ENCODE data around the gene S100A1. TPM values are rescaled to one million over a fixed set of nuclear protein-coding genes. Genes with fewer than 3 reads are reported as not detected.
A peak's percentile ranks its signal among the peaks of the same experiment; 100 is the strongest.
"Not testable (repeated sequence)": the region's sequence is repeated elsewhere in the genome, so short reads cannot be mapped to it uniquely, and the experiment has no call there.

S100A1 gene
- total and polyA plus RNA-seq, 2 donors: 0.76 to 3.4 TPM

DNA sequence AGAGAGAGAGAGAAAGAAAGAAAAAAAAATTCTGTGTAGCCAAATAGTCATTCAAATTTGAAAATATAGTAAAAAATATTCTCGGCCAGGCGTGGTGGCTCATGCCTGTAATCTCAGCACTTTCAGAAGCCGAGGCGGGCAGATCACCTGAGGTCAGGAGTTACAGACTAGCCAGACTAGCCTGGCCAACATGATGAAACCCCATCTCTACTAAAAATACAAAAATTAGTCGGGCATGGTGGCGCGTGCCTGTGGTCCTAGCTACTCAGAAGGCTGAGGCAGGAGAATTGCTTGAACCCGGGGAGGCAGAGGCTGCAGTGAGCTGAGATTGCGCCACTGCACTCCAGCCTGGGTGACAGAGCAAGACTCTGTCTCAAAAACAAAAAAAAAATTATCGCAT is 40.2 kb upstream of the S100A1 start:
- WGBS: 97% methylated on average over 10 of the region's 10 CpGs
- not testable (repeated sequence) for DNase-seq (ENCODE audit: low read depth in 6 of 9, low spot score in 9 of 9); H3K4me3 ChIP-seq (ENCODE audit: low read length in 2 of 2); H3K36me3 ChIP-seq (ENCODE audit: control insufficient read depth in 2 of 2, insufficient read depth in 2 of 2, low read length in 1 of 2); H3K27ac ChIP-seq (ENCODE audit: low read depth in 1 of 2, low read length in 1 of 2); H3K9me3 ChIP-seq (ENCODE audit: control insufficient read depth in 2 of 2, insufficient read depth in 1 of 2, low read length in 1 of 2); H3K4me1 ChIP-seq (ENCODE audit: control insufficient read depth in 2 of 2, insufficient read depth in 2 of 2, low read length in 2 of 2); H3K27me3 ChIP-seq (ENCODE audit: control insufficient read depth in 2 of 2, insufficient read depth in 1 of 2, low read length in 1 of 2)

DNA sequence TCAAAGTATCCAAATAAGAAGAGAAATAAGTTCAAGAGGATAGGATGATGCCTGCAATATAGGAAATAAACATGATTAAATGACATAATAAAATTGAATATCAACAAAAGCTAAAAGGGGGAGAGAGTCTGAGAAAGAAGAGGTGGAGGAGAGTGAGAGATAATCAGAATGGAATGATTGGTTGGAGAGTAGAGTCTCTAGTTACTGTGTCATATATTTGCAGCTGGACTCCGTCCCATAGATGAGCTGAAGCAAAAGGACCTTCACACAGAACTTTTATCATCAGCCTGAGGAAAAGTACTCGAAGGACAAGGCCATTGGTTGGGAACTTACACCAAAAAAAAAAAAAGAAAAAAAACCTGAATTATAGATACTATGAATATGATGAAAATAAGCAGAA is 39.8 kb upstream of the S100A1 start:
- no peaks in the 10 kb centered on the region for H3K27me3 ChIP-seq (ENCODE audit: control insufficient read depth in 2 of 2, insufficient read depth in 1 of 2, low read length in 1 of 2)
- H3K36me3 ChIP-seq (ENCODE audit: control insufficient read depth in 2 of 2, insufficient read depth in 2 of 2, low read length in 1 of 2): no peaks in the 10 kb centered on the region
- H3K9me3 ChIP-seq (ENCODE audit: control insufficient read depth in 2 of 2, insufficient read depth in 1 of 2, low read length in 1 of 2): no peaks in the 10 kb centered on the region
- no peak overlapping the region for H3K4me3 ChIP-seq (ENCODE audit: low read length in 2 of 2)
- H3K27ac ChIP-seq (ENCODE audit: low read depth in 1 of 2, low read length in 1 of 2): no peak overlapping the region
- no peak for DNase-seq (ENCODE audit: low read depth in 6 of 9, low spot score in 9 of 9)
- no peaks in the 10 kb centered on the region for H3K4me1 ChIP-seq (ENCODE audit: control insufficient read depth in 2 of 2, insufficient read depth in 2 of 2, low read length in 2 of 2)
- WGBS: 98% methylated on average over 2 of the region's 2 CpGs

DNA sequence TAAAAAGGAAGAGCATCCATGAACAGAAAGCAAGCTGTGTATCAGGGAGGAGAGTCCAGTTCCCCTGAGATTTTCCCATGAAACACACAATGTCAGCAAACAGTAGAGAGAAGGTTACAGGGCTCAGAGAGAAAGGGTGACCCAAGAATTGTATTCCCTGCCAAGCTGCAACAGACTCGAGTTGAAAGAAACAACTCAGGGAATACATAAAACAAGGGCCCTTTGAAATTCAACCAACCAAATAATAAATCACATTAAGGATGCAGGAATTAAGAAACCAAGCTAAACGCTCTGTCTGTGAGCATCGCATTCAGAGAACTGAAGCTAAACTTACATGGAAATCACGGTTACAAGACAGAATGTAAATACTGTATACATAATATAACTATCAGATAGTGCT is 35.5 kb upstream of the S100A1 start:
- no peaks in the 10 kb centered on the region for H3K9me3 ChIP-seq (ENCODE audit: control insufficient read depth in 2 of 2, insufficient read depth in 1 of 2, low read length in 1 of 2)
- 89% methylated on average over 4 of the region's 4 CpGs for WGBS
- peaks cover 6 to 12% of the 10 kb centered on the region in 2 donors for H3K4me1 ChIP-seq (ENCODE audit: control insufficient read depth in 2 of 2, insufficient read depth in 2 of 2, low read length in 2 of 2)
- DNase-seq (ENCODE audit: low read depth in 6 of 9, low spot score in 9 of 9): no peak
- no peak overlapping the region for H3K27ac ChIP-seq (ENCODE audit: low read depth in 1 of 2, low read length in 1 of 2)
- H3K27me3 ChIP-seq (ENCODE audit: control insufficient read depth in 2 of 2, insufficient read depth in 1 of 2, low read length in 1 of 2): no peaks in the 10 kb centered on the region
- no peaks in the 10 kb centered on the region for H3K36me3 ChIP-seq (ENCODE audit: control insufficient read depth in 2 of 2, insufficient read depth in 2 of 2, low read length in 1 of 2)
- H3K4me3 ChIP-seq (ENCODE audit: low read length in 2 of 2): no peak overlapping the region

DNA sequence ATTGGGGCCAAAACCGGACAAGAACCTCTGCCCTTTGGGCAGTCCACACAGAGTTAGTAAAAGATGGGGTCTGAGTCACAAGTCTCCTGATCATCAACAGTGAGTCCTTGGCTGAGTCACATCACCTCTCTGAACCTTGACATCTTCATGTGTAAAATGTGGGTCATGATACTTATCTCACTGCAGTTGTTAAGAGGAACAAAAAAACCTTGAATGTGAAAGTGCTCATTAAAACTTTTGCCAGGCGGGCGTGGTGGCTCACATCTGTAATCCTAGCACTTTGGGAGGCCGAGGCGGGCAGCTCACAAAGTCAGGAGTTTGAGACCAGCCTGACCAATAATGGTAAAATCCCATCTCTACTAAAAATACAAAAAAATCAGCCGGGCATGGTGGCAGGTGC is 31.0 kb upstream of the S100A1 start:
- Histone ChIP-seq H3K9me3 (ENCODE audit: control insufficient read depth in 2 of 2, insufficient read depth in 1 of 2, low read length in 1 of 2) (no peaks in the 10 kb centered on the region), H3K4me1 (ENCODE audit: control insufficient read depth in 2 of 2, insufficient read depth in 2 of 2, low read length in 2 of 2) (peaks cover 16 to 34% of the 10 kb centered on the region in 2 donors), H3K27me3 (ENCODE audit: control insufficient read depth in 2 of 2, insufficient read depth in 1 of 2, low read length in 1 of 2) (no peaks in the 10 kb centered on the region), H3K4me3 (ENCODE audit: low read length in 2 of 2) (no peak overlapping the region), H3K36me3 (ENCODE audit: control insufficient read depth in 2 of 2, insufficient read depth in 2 of 2, low read length in 1 of 2) (no peaks in the 10 kb centered on the region), H3K27ac (ENCODE audit: low read depth in 1 of 2, low read length in 1 of 2) (peak overlapping the region; percentile 79 to 98)
- WGBS: 79% methylated on average over 6 of the region's 6 CpGs
- DNase-seq (ENCODE audit: low read depth in 6 of 9, low spot score in 9 of 9): peak in 5 of 9 donors; percentile 24 to 71 (median 38)

DNA sequence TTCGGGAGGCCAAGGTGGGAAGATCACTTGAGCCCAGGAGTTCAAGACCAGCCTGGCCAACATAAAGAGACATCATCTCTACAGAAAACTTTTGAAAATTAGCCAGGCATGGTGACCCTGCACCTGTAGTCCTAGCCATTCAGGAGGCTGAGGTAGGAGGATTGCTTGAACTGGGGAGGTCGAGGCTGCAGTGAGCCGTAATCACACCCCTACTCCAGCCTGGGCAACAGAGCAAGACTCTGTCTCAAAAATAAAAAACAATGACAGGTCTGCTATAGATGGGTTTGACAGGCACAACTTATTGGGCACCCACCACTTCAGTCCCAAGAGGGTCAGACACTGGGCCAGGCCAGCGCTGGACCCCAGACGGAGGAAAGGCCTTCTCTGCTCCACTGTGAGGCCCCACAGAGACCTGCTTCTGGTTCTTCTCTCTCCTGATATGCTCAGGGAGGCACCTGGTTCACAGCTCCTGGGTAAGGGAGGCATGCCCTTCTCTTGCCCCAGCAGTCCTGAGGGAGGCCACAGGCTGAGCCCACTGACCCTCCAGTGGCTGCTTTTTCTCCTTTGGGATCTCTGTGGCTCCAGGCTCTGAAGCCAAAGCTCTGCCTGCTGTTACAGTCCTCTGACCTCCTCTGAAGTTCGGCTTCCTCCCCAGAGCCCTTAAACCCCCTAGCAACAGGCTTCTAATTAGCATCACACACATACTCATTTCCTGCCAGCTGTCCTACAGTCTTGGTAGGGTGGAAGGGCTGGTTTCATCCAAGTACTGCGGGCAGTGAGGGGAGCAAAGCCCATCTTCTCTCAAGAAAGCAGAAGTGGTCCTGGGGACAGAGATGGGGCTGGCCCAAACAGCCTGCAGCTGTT is 29.7 kb upstream of the S100A1 start:
- Histone ChIP-seq H3K4me1 (ENCODE audit: control insufficient read depth in 2 of 2, insufficient read depth in 2 of 2, low read length in 2 of 2) (peaks cover 16 to 40% of the 10 kb centered on the region in 2 donors), H3K4me3 (ENCODE audit: low read length in 2 of 2) (no peak overlapping the region), H3K36me3 (ENCODE audit: control insufficient read depth in 2 of 2, insufficient read depth in 2 of 2, low read length in 1 of 2) (no peaks in the 10 kb centered on the region), H3K9me3 (ENCODE audit: control insufficient read depth in 2 of 2, insufficient read depth in 1 of 2, low read length in 1 of 2) (peaks cover 0 to 3% of the 10 kb centered on the region in 2 donors), H3K27me3 (ENCODE audit: control insufficient read depth in 2 of 2, insufficient read depth in 1 of 2, low read length in 1 of 2) (no peaks in the 10 kb centered on the region), H3K27ac (ENCODE audit: low read depth in 1 of 2, low read length in 1 of 2) (peak overlapping the region; percentile 91 to 98)
- WGBS: 52% methylated on average over 7 of the region's 7 CpGs
- DNase-seq (ENCODE audit: low read depth in 6 of 9, low spot score in 9 of 9): peak; percentile 50 to 88 (median 63)

DNA sequence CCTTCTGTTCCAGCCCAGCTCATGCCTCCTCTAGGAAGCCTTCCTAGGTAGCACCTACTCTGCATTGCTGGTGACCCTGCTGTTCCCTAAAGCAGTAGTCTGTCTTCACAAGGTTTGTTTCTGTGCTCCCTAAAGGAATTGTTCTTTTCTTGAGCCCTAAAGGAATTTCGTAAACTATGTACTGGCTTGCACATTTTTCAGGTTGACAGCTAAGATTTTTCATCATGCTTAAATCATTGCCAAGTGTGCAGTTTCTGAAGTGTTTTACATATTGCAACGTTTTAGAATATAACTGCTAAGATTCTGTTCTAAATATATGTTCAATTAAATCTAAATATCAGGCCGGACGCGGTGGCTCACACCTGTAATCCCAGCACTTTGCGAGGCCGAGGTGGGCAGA is 28.4 kb upstream of the S100A1 start:
- Histone ChIP-seq H3K4me3 (ENCODE audit: low read length in 2 of 2) (no peak overlapping the region), H3K36me3 (ENCODE audit: control insufficient read depth in 2 of 2, insufficient read depth in 2 of 2, low read length in 1 of 2) (no peaks in the 10 kb centered on the region), H3K27me3 (ENCODE audit: control insufficient read depth in 2 of 2, insufficient read depth in 1 of 2, low read length in 1 of 2) (no peaks in the 10 kb centered on the region), H3K4me1 (ENCODE audit: control insufficient read depth in 2 of 2, insufficient read depth in 2 of 2, low read length in 2 of 2) (peaks cover 16 to 40% of the 10 kb centered on the region in 2 donors), H3K27ac (ENCODE audit: low read depth in 1 of 2, low read length in 1 of 2) (no peak overlapping the region), H3K9me3 (ENCODE audit: control insufficient read depth in 2 of 2, insufficient read depth in 1 of 2, low read length in 1 of 2) (peaks cover 0 to 3% of the 10 kb centered on the region in 2 donors)
- 95% methylated on average over 7 of the region's 7 CpGs for WGBS
- no peak for DNase-seq (ENCODE audit: low read depth in 6 of 9, low spot score in 9 of 9)

DNA sequence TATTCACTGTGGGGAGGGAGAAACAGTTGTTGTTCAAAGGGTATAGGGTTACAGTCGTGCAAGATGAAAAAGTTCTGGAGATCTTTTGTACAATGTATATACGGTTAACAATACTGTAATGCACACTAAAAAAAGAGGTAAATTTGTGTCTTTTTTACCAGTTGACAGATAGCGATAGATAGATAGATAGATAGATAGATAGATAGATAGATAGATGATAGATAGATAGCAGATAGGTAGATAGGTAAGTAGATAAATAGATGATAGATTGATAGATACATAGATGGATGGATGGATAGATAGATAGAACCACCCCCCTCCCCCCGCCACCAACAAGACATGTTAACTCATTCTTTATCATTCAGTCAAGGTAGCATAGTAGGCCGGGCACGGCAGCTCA is 25.5 kb upstream of the S100A1 start:
- WGBS: 69% methylated on average over 6 of the region's 6 CpGs
- Histone ChIP-seq H3K27me3 (ENCODE audit: control insufficient read depth in 2 of 2, insufficient read depth in 1 of 2, low read length in 1 of 2) (no peaks in the 10 kb centered on the region), H3K9me3 (ENCODE audit: control insufficient read depth in 2 of 2, insufficient read depth in 1 of 2, low read length in 1 of 2) (peaks cover 0 to 3% of the 10 kb centered on the region in 2 donors), H3K4me1 (ENCODE audit: control insufficient read depth in 2 of 2, insufficient read depth in 2 of 2, low read length in 2 of 2) (peaks cover 10 to 28% of the 10 kb centered on the region in 2 donors), H3K27ac (ENCODE audit: low read depth in 1 of 2, low read length in 1 of 2) (peak overlapping the region in 1 of 2 donors; percentile 30), H3K36me3 (ENCODE audit: control insufficient read depth in 2 of 2, insufficient read depth in 2 of 2, low read length in 1 of 2) (no peaks in the 10 kb centered on the region), H3K4me3 (ENCODE audit: low read length in 2 of 2) (no peak overlapping the region)
- peak in 1 of 9 donors; percentile 35 for DNase-seq (ENCODE audit: low read depth in 6 of 9, low spot score in 9 of 9)

DNA sequence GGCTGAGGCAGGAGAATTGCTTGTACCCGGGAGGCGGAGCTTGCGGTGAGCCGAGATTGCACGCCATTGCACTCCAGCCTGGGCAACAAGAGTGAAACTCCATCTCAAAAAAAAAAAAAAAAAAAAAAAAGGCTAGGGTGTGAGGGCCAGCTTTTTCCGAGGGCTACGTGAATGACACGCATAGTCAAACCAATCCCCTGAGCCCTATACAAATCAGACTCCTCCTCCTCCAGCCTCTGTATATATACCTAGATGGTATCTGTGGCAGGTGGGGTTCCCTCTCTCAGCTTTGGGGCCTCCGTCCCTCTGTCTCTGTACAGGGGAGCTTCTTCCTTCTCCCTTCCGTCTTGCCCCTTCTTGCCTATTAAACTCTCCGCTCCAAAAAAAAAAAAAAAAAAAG is 22.0 kb upstream of the S100A1 start:
- 91% methylated on average over 11 of the region's 11 CpGs for WGBS
- no peak overlapping the region for H3K4me3 ChIP-seq (ENCODE audit: low read length in 2 of 2)
- H3K27me3 ChIP-seq (ENCODE audit: control insufficient read depth in 2 of 2, insufficient read depth in 1 of 2, low read length in 1 of 2): no peaks in the 10 kb centered on the region
- no peak overlapping the region for H3K27ac ChIP-seq (ENCODE audit: low read depth in 1 of 2, low read length in 1 of 2)
- H3K36me3 ChIP-seq (ENCODE audit: control insufficient read depth in 2 of 2, insufficient read depth in 2 of 2, low read length in 1 of 2): no peaks in the 10 kb centered on the region
- H3K4me1 ChIP-seq (ENCODE audit: control insufficient read depth in 2 of 2, insufficient read depth in 2 of 2, low read length in 2 of 2): peaks cover 0 to 7% of the 10 kb centered on the region in 2 donors
- H3K9me3 ChIP-seq (ENCODE audit: control insufficient read depth in 2 of 2, insufficient read depth in 1 of 2, low read length in 1 of 2): peaks cover 0 to 3% of the 10 kb centered on the region in 2 donors
- DNase-seq (ENCODE audit: low read depth in 6 of 9, low spot score in 9 of 9): no peak

DNA sequence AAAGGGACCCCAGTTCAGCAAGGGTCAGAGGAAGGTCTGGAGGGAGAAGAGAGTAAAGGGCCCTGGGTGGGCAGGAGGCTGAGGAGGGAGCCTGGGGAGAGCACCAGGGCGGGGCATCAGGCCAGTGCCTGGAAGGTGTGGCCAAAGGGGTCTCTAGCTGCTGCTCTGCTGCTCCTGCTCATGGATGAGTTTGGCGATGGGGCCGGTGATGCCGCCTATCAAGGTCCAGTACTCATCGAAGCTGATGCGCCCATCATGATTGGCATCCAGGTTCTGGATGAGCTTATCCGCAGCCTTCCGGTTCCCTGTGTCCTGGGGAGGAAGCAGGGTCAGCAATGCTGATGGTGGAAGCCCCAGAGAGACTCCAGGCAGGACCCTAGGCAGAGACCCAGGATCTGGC is 20.9 kb upstream of the S100A1 start:
- DNase-seq (ENCODE audit: low read depth in 6 of 9, low spot score in 9 of 9): no peak
- no peak overlapping the region for H3K27ac ChIP-seq (ENCODE audit: low read depth in 1 of 2, low read length in 1 of 2)
- WGBS: 97% methylated on average over 8 of the region's 8 CpGs
- H3K4me1 ChIP-seq (ENCODE audit: control insufficient read depth in 2 of 2, insufficient read depth in 2 of 2, low read length in 2 of 2): peaks cover 0 to 5% of the 10 kb centered on the region in 2 donors
- no peaks in the 10 kb centered on the region for H3K36me3 ChIP-seq (ENCODE audit: control insufficient read depth in 2 of 2, insufficient read depth in 2 of 2, low read length in 1 of 2)
- no peaks in the 10 kb centered on the region for H3K27me3 ChIP-seq (ENCODE audit: control insufficient read depth in 2 of 2, insufficient read depth in 1 of 2, low read length in 1 of 2)
- H3K4me3 ChIP-seq (ENCODE audit: low read length in 2 of 2): no peak overlapping the region
- H3K9me3 ChIP-seq (ENCODE audit: control insufficient read depth in 2 of 2, insufficient read depth in 1 of 2, low read length in 1 of 2): peaks cover 0 to 3% of the 10 kb centered on the region in 2 donors
